ENCODE measurements around the gene KDM5B. TPM values are rescaled to one million over a fixed set of nuclear protein-coding genes. Genes with fewer than 3 reads are reported as not detected.
A peak's percentile ranks its signal among the peaks of the same experiment; 100 is the strongest.

The KDM5B gene
- total RNA-seq, 1 donor from 2014 or later: 14.6 TPM

DNA sequence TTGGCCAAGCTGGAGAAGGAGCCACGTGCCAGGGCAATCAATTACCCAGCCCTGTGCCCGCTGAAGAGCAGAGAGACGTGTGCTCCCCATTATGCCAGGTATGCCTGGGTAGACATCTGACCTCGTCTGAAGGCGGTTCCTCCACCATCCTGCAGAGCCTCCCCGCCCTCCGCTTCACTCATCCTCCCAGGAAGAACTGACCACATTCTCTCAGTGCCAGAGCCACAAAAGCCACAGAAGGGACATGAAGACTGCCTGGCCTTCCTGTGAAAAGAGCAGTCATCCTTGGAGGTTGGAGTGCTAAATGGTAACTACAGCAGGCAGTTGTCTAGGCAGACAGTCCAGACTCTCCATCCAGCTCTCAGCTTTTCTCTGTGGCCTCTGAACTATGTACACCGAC is 109.9 kb downstream of the KDM5B start:
- intact Hi-C loops (cut with micrococcal nuclease): no loop called here
- ATAC-seq (no peak), DNase-seq (no peak)

DNA sequence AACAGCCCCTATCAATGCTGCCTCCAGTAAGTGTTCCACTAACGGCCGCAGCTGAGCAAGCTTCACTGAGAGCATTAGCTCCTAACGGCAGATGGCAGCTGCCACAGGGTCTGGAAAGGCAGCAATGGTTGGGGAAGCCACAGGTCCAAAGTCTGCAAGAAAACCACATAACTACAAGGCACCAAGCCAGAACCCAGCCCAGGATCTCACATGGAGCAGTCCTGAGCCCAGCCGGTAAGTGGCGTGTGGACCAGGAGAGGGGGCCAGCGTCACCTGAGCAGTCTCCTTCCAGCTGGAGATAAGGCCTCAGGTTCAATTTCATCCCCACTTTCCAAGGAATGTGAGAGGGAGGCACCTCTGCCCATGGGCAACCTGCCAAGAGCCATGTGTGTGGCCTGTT is 111.2 kb downstream of the KDM5B start:
- intact Hi-C loops (cut with micrococcal nuclease): no loop called here
- DNase-seq (no peak), ATAC-seq (no peak)

DNA sequence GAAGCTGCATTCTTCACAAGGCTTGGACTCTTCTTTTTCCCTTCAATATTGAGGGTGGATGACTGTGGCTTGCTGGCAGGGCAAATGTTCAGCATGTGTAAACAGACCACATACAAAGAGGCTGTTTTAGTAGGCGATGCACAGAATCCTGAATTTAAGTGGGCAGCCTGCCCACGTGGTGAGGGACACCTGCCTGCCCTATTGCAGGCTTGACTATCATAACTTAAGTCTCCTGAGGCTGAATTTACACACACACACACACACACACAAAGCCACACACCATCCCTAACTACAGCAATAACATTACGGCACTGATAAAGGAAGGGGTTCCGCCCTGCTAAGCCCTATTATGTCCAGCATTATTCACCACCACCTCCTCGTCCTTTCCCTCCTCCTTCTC is 113.9 kb downstream of the KDM5B start:
- ATAC-seq (no peak), DNase-seq (no peak)
- intact Hi-C loops (cut with micrococcal nuclease): no loop called here

DNA sequence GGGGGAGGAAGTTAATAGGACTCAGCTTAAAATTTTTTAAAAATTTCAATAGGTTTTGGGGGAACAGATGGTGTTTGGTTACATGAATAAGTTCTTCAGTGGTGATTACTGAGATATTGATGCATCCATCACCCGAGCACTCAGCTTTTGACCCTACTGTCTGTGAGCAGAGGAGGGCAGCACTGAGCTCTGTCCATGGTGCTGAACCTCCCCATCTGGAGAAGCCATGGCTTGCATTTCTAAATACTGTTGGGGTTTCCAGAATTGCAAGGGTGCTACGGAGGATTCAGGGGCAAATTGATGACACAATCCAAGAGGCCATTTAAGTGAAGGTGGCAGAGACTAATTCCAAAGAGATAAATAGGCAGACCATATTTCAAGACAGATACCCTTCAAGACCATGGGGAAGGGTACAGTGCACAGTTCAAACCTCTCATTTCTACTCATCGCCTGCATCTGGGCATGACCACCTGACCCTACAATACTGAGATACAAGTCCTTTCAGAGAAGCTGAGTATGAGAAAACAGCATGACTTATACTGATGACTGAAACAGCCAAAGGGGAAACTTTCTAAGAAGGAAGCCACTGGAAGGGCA is 115.2 kb downstream of the KDM5B start:
- DNase-seq (peak; percentile 72), ATAC-seq (peak; percentile 74)

DNA sequence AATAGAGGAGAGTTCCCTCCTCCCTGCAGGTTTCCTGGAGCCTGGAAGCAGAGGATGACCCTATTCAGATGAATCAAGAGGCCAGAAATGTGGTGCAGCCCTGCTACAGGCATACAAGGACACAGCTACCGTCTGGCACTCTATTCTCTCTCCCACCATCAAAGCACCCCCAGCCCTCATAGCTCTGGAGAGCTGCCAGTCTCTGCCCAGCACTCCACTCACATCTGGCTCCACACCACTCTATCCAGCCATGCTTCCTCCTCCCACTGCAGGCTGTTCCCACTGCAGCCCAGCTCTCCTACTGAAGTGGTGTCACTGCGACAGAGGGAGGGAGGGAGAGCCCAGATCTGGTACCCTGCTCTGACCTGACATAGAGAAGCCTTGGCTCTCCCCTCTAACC is 116.4 kb downstream of the KDM5B start:
- intact Hi-C loops (cut with micrococcal nuclease): no loop called here
- DNase-seq: no peak
- ATAC-seq: no peak

More for the DNA sequence above, 115.2 kb downstream of the KDM5B start:
- intact Hi-C loops (cut with micrococcal nuclease): no loop called here

DNA sequence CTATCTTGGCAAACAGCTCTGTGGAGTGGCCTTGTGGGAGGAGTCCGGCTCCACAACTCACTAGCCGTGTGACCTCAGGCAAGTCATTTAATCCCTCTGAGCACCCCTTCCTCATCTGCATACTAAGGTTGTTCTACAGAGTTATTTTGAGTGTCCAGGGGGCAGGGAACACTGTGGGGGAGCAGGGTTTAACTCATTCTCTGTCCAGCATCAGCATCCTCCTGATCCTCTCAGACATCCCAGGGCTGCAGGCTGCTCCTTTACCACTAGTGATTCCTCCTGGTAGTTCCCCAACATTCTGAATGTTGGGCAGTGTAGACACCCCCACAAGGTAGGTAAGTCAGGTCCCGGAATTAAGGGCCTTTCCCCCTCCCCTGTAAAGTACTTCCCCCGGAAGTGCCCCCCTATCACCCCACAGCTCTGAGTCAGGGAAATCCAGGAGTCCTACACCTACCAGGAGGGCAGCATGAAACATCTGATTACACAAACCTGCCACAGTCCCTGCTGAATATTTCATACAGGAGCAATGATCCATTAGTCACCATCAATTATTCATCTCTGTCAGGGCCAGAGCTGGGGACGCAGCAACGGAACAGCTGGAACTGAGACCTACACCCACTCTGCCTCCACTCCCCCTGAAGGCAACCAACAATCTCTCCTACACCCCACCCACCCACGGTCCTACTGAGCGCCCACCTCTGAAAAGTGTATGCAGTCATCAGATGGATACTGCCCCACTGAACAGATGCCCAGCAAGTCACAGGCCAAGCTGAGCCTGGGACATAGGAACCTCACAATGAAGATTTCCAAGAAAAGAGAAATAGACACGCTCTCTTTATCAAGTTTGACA is 118.5 kb downstream of the KDM5B start:
- no peak for ATAC-seq
- intact Hi-C loops (cut with micrococcal nuclease): no loop called here
- DNase-seq: no peak

DNA sequence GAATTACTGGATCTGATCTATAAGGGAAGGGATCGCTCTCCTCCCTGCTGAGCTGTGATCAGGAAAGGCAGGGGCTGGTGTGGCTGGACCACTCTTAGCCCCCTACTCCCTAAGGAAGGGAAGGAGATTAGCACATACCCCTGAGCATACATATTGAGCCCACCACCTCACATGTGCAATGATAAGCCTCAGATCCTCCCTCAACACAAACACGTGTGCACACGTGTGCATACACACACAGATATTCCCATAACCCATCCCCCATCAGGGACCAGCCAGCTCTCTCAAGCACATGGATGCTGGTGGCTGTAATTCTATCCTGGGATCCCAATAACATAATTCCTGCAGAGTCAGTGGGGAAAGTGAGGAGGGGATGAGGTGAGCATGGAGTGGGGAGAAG is 119.1 kb downstream of the KDM5B start:
- no peak for ATAC-seq
- no peak for DNase-seq
- intact Hi-C loops (cut with micrococcal nuclease): no loop called here

DNA sequence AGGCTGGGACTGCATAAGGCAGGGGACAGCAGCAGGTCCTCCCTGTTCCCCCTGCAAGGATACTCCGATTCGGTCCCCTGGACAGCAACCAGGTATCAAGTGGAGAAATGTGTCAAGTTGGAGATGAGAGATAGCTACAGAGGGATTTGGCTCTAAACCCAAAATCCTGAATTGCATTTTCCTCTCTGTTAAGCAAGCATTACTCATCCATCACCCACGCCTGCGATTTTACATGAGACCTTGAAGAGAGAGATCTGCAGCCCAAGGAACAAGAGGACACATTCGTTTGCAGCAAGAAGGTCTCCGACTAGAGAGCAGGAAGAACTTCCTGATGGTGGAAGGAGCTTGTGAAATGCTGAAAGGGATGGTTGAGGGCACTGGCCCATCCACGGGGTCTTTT is 119.8 kb downstream of the KDM5B start:
- DNase-seq (no peak), ATAC-seq (no peak)
- intact Hi-C loops (cut with micrococcal nuclease): no loop called here

DNA sequence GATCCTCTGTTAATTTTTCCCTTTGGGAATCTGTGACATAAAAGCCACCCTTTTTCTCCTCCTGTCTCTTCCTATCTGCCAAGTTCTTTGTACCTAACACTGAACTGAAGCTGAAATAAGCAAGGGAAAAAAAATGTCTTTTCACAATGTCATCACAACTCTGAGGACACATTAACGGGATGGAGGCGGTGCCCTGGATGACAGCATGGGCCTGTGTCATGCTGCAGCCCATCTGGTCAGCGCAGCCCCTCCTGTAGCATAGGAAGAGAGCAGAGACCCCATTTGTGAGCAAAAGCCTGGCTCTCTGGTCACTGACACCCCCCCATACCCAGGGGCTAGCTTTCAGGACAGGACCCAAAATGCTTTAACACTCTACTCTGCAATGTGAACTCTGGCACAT is 120.4 kb downstream of the KDM5B start:
- intact Hi-C loops (cut with micrococcal nuclease): no loop called here
- DNase-seq: no peak
- ATAC-seq: no peak

DNA sequence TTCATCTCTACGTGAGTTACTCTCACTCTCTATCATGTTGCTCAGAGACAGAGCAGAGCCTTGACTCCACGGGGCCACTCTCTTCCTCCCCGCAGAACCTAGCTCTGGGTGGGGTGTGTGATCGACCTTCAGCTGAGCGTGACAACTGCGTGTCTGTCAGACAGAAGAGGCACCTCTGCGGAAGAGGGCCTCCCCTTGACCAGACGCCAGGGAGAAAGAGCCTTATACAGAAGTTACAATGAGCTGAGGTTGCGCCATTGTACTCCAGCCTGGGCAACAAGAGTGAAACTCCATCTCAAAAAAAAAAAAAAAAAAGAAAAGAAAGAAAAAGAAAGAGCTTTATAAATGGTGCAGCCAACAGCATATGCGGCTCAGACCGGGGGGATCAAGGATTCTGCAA is 120.9 kb downstream of the KDM5B start:
- ATAC-seq (no peak), DNase-seq (no peak)
- intact Hi-C loops (cut with micrococcal nuclease): no loop called here

DNA sequence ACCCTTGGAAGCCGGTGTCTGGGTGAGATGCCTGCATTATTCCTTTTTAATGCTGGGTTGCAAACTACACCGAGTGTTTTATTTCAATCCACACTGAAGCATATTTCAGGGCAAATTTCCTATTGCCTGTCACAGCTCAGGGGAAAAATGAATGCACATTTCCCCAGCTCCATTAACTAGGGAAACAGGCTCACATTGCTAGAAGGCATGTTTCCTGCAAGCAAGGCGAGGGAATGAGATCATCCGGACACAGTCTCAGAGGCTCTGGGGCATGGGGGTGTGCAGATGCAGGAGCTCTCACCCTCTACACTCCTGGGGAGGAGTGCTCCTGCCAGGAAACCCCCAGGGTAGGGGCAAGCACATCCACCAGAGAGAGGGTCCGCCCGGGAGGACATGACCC is 122.6 kb downstream of the KDM5B start:
- intact Hi-C loops (cut with micrococcal nuclease): no loop called here
- DNase-seq: no peak
- ATAC-seq: no peak

DNA sequence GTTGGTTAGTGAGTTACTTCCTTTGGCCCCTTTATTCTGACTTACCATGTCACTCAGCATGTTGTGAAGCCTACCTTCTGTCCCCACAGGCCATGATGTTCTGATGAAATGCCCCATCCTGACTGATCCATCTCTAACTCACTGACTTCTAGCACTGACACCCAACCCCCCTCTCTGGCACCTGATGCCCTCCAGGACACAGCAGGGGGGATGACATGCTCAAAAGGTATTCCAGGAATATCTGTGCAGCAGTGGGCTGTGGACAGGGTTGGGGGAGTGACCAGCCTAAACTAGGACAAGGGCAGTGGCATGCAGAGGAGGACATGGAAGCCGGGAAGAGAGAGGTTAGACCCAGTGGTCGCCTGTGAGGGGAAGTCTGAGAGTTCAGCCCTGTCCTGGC is 123.5 kb downstream of the KDM5B start:
- no peak for DNase-seq
- intact Hi-C loops (cut with micrococcal nuclease): no loop called here
- ATAC-seq: no peak

DNA sequence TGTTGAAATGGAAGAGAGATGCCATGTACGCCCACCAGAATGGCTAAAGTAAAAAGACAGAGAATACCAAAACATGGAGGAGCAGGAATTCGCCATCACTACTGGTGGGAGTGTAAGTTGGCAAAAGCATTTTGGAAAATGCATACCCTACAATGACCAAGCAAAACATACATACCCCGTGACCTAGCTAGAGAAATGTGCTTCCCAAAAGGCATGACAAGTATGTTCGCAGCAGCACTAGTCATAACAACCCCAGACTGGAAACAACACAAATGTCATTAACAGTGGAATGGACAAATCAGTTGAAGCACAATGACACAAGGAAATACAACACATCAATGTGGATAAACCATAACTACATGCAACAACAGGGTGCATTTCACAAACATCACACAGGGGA is 125.2 kb downstream of the KDM5B start:
- DNase-seq: no peak
- no peak for ATAC-seq
- intact Hi-C loops (cut with micrococcal nuclease): no loop called here

DNA sequence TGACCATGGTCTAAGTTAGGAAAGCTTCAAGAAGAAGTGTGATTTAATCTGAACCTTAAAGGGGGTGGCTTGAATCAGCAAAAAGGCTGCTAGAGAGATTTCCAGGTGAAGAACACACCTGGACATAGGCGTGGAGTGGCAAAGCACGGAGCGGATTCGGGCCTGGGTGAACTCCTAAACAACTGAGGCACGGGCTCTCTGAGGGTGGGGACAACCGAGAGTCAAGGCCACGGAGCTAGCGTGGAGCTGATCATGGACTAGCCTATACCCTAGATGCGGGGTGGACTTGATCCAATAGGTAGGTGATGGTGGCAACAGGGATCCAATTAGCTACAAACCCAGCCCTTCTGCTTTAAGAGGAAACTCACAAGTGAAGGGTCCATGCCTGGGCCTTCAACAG is 125.7 kb downstream of the KDM5B start:
- ATAC-seq (no peak), DNase-seq (no peak)
- intact Hi-C loops (cut with micrococcal nuclease): no loop called here

DNA sequence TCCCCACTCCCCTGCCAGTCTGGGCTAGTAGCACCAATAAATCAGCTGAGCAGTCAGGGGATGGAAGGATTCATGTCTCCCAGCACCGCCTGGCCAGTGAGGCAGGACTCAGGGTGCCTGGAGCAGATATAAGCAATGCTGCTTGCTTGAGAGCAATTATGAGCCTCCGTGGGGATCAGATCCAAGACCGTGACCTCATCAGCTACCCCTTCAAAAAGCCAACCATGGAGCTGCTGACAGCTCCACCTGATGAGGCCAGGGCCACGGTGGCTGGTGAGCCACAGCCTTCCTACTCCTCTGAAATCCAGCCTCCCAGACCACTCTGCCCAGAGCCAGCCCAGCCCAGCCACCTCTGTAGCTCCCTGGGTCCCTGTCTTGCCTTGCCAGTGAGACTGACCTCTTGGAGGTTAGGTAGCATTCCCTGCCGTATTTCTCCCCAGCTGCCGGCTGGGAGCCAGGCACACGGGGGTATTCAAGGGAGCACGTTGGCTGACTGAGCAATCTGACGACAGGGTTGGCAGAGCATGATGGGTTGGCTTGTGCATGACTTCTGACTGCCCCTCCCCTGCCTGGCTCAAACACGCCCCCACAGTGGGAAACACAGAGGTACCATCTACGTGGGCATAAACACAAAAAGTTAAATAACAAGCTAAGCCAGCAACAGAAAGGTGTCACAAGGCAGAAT is 126.3 kb downstream of the KDM5B start:
- intact Hi-C loops (cut with micrococcal nuclease): no loop called here
- no peak for DNase-seq
- ATAC-seq: no peak

DNA sequence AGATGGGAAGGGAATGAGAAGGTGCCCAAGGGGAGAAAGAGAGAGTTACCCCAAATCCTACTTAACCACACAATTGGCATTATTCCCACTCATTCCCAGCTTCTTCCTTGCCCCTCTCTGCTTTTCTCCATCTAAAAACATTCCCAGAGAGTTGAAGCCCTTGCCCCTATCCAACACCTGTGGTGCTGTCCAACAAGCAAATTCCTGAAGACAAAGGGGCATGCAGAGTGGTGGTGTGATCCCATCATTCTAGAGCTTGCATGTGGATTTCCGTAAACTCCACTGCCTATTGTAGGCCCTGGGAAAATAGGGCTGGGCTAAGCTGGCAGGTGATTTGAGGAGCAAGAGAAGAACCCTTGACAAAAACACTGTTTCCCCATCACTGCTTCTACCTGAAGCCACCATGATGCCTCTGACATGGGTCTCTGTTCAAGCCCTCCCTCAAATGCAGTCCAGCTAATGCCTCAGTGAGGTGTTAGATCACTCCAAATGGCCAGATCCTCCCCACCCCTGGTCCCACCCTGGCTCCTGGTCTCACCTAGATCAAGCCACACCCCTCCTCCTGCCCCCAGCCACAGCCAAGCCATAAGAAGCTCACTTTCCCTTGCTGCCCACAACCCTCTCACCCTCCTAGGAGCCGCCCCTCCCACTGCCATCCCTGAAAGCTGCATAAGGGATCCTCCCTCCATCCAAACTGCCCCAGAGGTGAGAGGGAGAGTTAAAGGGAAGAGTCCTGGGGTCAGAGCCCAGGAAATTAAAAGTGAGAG is 127.5 kb downstream of the KDM5B start:
- ATAC-seq: no peak
- DNase-seq: no peak
- intact Hi-C loops (cut with micrococcal nuclease): no loop called here

DNA sequence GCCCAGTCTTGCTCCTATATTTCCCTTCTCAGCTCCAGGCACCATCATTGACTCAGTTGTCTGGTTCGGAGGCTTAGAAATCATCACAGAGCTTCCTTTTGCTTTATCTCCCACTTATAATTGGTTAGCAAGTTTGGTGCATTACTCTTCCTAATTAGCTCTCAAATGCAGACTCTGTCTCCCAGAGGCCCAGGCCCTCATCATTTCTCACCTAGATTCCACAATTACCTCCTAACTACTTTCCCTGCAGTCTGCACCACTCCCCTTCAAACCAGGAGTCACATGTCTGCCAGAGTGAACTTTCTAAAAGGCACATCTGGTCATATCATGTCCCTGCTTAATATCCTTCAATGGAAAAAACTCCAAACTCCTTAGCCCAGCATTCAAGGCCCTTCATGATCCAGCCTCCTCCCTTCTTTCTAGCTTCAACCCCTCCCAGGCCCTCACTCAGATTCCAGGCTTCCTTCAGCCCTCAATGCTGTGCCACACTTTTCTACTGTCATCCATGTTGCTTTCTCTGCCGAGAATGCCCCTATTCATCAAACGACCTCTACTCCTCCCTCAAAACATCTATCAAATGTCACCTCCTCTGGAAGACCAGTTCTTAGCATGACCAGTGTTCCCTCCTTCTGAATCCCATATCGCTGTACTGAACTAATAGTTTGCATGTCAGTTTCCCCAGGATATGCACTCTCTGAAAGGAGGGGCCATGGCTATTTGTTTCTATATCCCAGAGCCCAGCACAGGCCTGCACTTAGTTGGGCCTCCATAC is 128.6 kb downstream of the KDM5B start:
- intact Hi-C loops (cut with micrococcal nuclease): no loop called here
- DNase-seq: no peak
- no peak for ATAC-seq

DNA sequence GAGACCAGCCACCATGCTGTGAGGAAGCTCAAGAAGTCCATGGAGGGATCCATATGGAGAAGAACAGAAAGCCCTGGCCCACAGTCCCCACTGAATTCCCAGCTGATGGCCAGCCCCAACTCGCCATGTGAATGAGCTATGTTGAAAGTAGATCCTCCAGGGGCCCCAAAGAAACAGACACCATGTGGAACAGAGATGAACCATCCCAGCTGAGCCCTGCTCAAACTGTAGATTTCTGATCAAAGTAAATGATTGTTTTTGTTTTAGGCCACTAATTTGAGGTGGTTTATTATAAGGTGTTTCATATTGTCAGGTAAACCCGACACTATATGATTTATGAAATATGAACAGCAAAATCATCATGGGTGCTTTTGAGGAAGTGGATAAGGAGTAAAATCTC is 130.8 kb downstream of the KDM5B start:
- intact Hi-C loops (cut with micrococcal nuclease): no loop called here
- ATAC-seq: no peak
- no peak for DNase-seq

Measured in left ventricle myocardium superior (tissue), 1 donor.